HG02840 (cell line): ENCODE data around the gene SKA1.

Experiments used
- ATAC-seq: cut with Tn5 transposase; IDR thresholded peaks from one replicate; pipeline ENCODE4 v1.9.1; 2021; ENCODE audit warnings: mild to moderate bottlenecking, moderate library complexity, moderate number of reproducible peaks; ENCODE audit not compliant: unreplicated experiment, low FRiP score

SKA1 gene

GRCh38 chr18:50374753-50375391 lies at the start of gene SKA1:
Gene SKA1 (plus strand): TSS chr18:50375046. CDS start chr18:50375831, 785 bp downstream.
- peak; percentile 94 for ATAC-seq

- no peak for ATAC-seq
Observed at GRCh38 chr18:50327983-50328382, 46.9 kb upstream of the SKA1 start.

- ATAC-seq, result no peak
Observed at GRCh38 chr18:50330176-50330575, 44.7 kb upstream of the SKA1 start.

- ATAC-seq, result no peak
Observed at GRCh38 chr18:50331691-50332090, 43.2 kb upstream of the SKA1 start.

- ATAC-seq, result peak; percentile 72
Observed at GRCh38 chr18:50334546-50335152, 40.2 kb upstream of the SKA1 start.

GRCh38 chr18:50338122-50338521 lies 36.7 kb upstream of the SKA1 start:
- no peak for ATAC-seq

- no peak for ATAC-seq
Observed at GRCh38 chr18:50338715-50339114, 36.1 kb upstream of the SKA1 start.

- ATAC-seq, result no peak
Observed at GRCh38 chr18:50340078-50340477, 34.8 kb upstream of the SKA1 start.

- ATAC-seq, result no peak
Observed at GRCh38 chr18:50341443-50341842, 33.4 kb upstream of the SKA1 start.

- ATAC-seq, result no peak
Observed at GRCh38 chr18:50350699-50351098, 24.1 kb upstream of the SKA1 start.

GRCh38 chr18:50356036-50356945 lies 18.6 kb upstream of the SKA1 start:
- no peak for ATAC-seq

GRCh38 chr18:50358844-50359243 lies 16.0 kb upstream of the SKA1 start:
- ATAC-seq, result no peak

- no peak for ATAC-seq
Observed at GRCh38 chr18:50359806-50360205, 15.0 kb upstream of the SKA1 start.

GRCh38 chr18:50360611-50361010 lies 14.2 kb upstream of the SKA1 start:
- ATAC-seq, result no peak

- no peak for ATAC-seq
Observed at GRCh38 chr18:50369672-50370071, 5.2 kb upstream of the SKA1 start.

- ATAC-seq, result no peak
Observed at GRCh38 chr18:50372743-50373142, 2.1 kb upstream of the SKA1 start.

- no peak for ATAC-seq
Observed at GRCh38 chr18:50373561-50374219, 1.2 kb upstream of the SKA1 start.

GRCh38 chr18:50374220-50374752 lies 560 bp upstream of the SKA1 start:
- no peak for ATAC-seq

GRCh38 chr18:50377061-50377798 lies 2.4 kb downstream of the SKA1 start:
- no peak for ATAC-seq

- no peak for ATAC-seq
Observed at GRCh38 chr18:50388988-50389387, 14.1 kb downstream of the SKA1 start.
